ENCODE results near the gene IRF5.

The IRF5 gene

DNA sequence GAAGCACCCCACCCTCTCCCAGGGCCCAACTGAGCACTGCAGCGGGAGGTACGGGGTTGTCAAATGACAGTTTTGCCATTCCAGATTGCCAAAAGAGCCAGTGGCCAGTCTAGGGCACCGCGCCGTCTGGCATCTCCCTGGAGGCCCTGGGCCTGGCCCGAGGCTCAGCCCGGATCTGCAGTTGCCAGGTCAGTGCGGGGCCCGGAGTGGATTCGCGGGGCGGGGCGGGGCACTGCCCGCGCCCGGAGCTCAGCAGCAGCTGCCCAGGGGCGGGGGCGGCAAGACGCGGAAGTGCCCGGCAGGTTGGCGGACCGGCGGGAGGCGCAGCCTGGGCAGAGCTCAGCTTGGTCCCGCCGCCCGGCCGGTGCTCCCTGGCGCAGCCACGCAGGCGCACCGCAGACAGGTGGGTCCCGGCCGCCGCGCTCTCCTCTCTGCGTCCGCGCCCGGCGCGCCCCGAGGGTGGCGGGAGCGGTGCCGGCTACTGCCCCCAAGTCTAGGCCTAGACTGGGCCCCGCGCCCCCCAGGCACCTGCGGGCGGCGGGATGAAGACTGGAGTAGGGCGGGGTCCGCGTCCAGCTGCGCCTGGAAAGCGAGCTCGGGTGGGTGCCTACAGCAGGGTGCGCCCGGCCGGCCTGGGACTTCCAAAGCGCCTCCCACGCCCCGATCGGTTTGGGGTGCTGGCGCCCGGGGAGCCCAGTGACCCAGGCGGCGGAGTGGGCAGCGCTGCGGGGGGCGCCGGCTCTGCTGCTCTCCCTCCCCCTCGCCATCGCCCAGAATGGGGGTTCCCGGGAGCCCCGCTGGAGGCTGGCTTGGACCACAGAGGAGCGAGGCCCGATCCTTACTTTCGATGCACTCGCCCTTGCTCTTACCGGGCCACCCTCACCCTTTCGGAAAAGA, at the start of gene IRF5:
Gene IRF5, plus strand, starts transcription at position 281 of the 897 bp plus-strand sequence. CDS start 4,155 bp downstream, outside the sequence.
- H3K4me3 ChIP-seq (ENCODE audit: low read length): peak within 1 kb of the TSS; percentile 60
- no peaks in the 10 kb centered on the region for H3K9me3 ChIP-seq (ENCODE audit: control insufficient read depth, low read length)
- peak within 1 kb of the TSS; percentile 57 for H3K9ac ChIP-seq (ENCODE audit: low read length)
- peaks cover 23% of the 10 kb centered on the region for H3K27me3 ChIP-seq (ENCODE audit: control insufficient read depth, insufficient read depth, low read length)
- H3K36me3 ChIP-seq (ENCODE audit: control insufficient read depth, insufficient read depth, low read length): no peaks in the 10 kb centered on the region
- H3K4me1 ChIP-seq (ENCODE audit: control insufficient read depth, insufficient read depth, low read length): peaks cover 7% of the 10 kb centered on the region

- peaks cover 19% of the 10 kb centered on the region for H3K4me1 ChIP-seq (ENCODE audit: control insufficient read depth, insufficient read depth, low read length)
- H3K27me3 ChIP-seq (ENCODE audit: control insufficient read depth, insufficient read depth, low read length): peaks cover 17% of the 10 kb centered on the region
- no peak overlapping the region for H3K9ac ChIP-seq (ENCODE audit: low read length)
- H3K4me3 ChIP-seq (ENCODE audit: low read length): no peak overlapping the region
- no peaks in the 10 kb centered on the region for H3K36me3 ChIP-seq (ENCODE audit: control insufficient read depth, insufficient read depth, low read length)
- no peaks in the 10 kb centered on the region for H3K9me3 ChIP-seq (ENCODE audit: control insufficient read depth, low read length)
These were observed 49.5 kb upstream of the IRF5 start for GRCh38 chr7:128888039-128888755.

GRCh38 chr7:128888756-128889095, 49.0 kb upstream of the IRF5 start:
- Histone ChIP-seq H3K4me1 (ENCODE audit: control insufficient read depth, insufficient read depth, low read length) (peaks cover 24% of the 10 kb centered on the region), H3K36me3 (ENCODE audit: control insufficient read depth, insufficient read depth, low read length) (no peaks in the 10 kb centered on the region), H3K9me3 (ENCODE audit: control insufficient read depth, low read length) (no peaks in the 10 kb centered on the region), H3K27me3 (ENCODE audit: control insufficient read depth, insufficient read depth, low read length) (peaks cover 17% of the 10 kb centered on the region), H3K4me3 (ENCODE audit: low read length) (no peak overlapping the region), H3K9ac (ENCODE audit: low read length) (no peak overlapping the region)

GRCh38 chr7:128889121-128889520, 48.6 kb upstream of the IRF5 start:
- Histone ChIP-seq H3K36me3 (ENCODE audit: control insufficient read depth, insufficient read depth, low read length) (no peaks in the 10 kb centered on the region), H3K9ac (ENCODE audit: low read length) (no peak overlapping the region), H3K4me3 (ENCODE audit: low read length) (no peak overlapping the region), H3K4me1 (ENCODE audit: control insufficient read depth, insufficient read depth, low read length) (peaks cover 28% of the 10 kb centered on the region), H3K9me3 (ENCODE audit: control insufficient read depth, low read length) (no peaks in the 10 kb centered on the region), H3K27me3 (ENCODE audit: control insufficient read depth, insufficient read depth, low read length) (peaks cover 17% of the 10 kb centered on the region)

GRCh38 chr7:128890306-128891109, 47.2 kb upstream of the IRF5 start:
- peaks cover 17% of the 10 kb centered on the region for H3K27me3 ChIP-seq (ENCODE audit: control insufficient read depth, insufficient read depth, low read length)
- peaks cover 29% of the 10 kb centered on the region for H3K4me1 ChIP-seq (ENCODE audit: control insufficient read depth, insufficient read depth, low read length)
- no peak overlapping the region for H3K9ac ChIP-seq (ENCODE audit: low read length)
- H3K36me3 ChIP-seq (ENCODE audit: control insufficient read depth, insufficient read depth, low read length): no peaks in the 10 kb centered on the region
- no peak overlapping the region for H3K4me3 ChIP-seq (ENCODE audit: low read length)
- no peaks in the 10 kb centered on the region for H3K9me3 ChIP-seq (ENCODE audit: control insufficient read depth, low read length)

DNA sequence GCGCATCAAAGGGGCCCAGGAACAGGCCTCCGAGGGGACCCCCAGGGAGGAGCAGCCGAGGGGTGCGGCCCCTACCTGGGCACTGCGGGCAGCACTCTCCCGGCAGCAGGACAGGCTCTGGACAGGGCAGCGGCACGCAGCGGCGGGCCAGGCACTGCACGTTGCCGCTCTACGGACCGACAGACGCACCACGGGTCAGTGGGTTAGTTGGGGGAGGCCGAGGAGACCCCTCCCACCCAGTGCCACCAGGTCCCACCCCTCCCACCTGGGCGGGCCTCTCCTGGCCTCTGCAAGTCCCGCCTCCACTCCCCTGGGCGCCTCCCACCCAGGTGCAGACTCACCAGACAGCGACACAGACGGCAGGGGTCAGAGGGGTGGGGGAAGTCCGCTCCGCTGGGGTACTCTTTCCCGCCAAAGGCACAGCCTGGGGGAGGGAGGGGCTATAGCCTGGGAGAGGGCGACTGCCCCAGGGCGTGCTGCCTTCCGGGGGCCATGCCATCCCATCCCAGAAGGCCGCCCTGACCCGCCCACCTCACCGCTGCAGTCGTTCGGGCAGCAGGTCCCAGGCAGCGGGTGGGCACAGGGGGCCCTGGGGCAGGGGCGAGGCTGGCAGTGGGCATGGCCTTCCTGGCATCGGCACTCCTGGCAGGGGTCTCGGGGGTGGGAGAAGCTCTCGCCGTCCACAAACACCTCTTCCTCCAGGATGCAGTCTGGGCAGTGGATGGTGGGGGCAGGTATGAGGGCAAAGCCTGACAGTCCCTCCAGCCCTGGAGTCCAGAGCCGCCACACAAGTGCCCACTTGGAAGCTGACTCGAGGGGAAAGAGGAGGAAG, 46.4 kb upstream of the IRF5 start:
- H3K27me3 ChIP-seq (ENCODE audit: control insufficient read depth, insufficient read depth, low read length): peaks cover 17% of the 10 kb centered on the region
- no peak overlapping the region for H3K9ac ChIP-seq (ENCODE audit: low read length)
- H3K9me3 ChIP-seq (ENCODE audit: control insufficient read depth, low read length): no peaks in the 10 kb centered on the region
- no peaks in the 10 kb centered on the region for H3K36me3 ChIP-seq (ENCODE audit: control insufficient read depth, insufficient read depth, low read length)
- peaks cover 29% of the 10 kb centered on the region for H3K4me1 ChIP-seq (ENCODE audit: control insufficient read depth, insufficient read depth, low read length)
- H3K4me3 ChIP-seq (ENCODE audit: low read length): no peak overlapping the region

DNA sequence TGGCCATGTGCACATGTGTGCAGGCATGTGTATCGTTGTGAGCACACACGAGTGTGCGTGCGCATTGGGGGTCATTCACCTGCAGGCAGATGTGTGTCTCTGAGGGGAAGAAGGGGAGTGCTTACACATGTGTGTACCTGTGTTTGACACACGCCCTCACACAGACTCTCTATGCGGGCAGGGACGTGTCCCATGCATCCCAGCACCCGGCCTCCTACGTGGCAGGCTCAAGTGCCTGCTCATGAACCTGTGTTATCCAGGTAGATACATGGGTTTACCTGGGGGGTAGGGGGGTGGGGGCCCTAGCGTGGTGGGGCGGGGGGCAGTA, 45.8 kb upstream of the IRF5 start:
- no peak overlapping the region for H3K9ac ChIP-seq (ENCODE audit: low read length)
- H3K4me1 ChIP-seq (ENCODE audit: control insufficient read depth, insufficient read depth, low read length): peaks cover 29% of the 10 kb centered on the region
- H3K9me3 ChIP-seq (ENCODE audit: control insufficient read depth, low read length): no peaks in the 10 kb centered on the region
- H3K27me3 ChIP-seq (ENCODE audit: control insufficient read depth, insufficient read depth, low read length): peaks cover 17% of the 10 kb centered on the region
- no peak overlapping the region for H3K4me3 ChIP-seq (ENCODE audit: low read length)
- no peaks in the 10 kb centered on the region for H3K36me3 ChIP-seq (ENCODE audit: control insufficient read depth, insufficient read depth, low read length)

- Histone ChIP-seq H3K4me1 (ENCODE audit: control insufficient read depth, insufficient read depth, low read length) (peaks cover 29% of the 10 kb centered on the region), H3K27me3 (ENCODE audit: control insufficient read depth, insufficient read depth, low read length) (peaks cover 17% of the 10 kb centered on the region)
These were observed 45.0 kb upstream of the IRF5 start for GRCh38 chr7:128892521-128893250.

GRCh38 chr7:128893251-128894100, 44.3 kb upstream of the IRF5 start:
- H3K4me1 ChIP-seq (ENCODE audit: control insufficient read depth, insufficient read depth, low read length): peaks cover 29% of the 10 kb centered on the region
- H3K27me3 ChIP-seq (ENCODE audit: control insufficient read depth, insufficient read depth, low read length): peaks cover 17% of the 10 kb centered on the region
- H3K9ac ChIP-seq (ENCODE audit: low read length): no peak overlapping the region
- no peaks in the 10 kb centered on the region for H3K36me3 ChIP-seq (ENCODE audit: control insufficient read depth, insufficient read depth, low read length)
- H3K9me3 ChIP-seq (ENCODE audit: control insufficient read depth, low read length): no peaks in the 10 kb centered on the region
- no peak overlapping the region for H3K4me3 ChIP-seq (ENCODE audit: low read length)

More at GRCh38 chr7:128892521-128893250, 45.0 kb upstream of the IRF5 start:
- Histone ChIP-seq H3K36me3 (ENCODE audit: control insufficient read depth, insufficient read depth, low read length) (no peaks in the 10 kb centered on the region), H3K4me3 (ENCODE audit: low read length) (no peak overlapping the region), H3K9me3 (ENCODE audit: control insufficient read depth, low read length) (no peaks in the 10 kb centered on the region), H3K9ac (ENCODE audit: low read length) (no peak overlapping the region)

- Histone ChIP-seq H3K4me1 (ENCODE audit: control insufficient read depth, insufficient read depth, low read length) (peaks cover 29% of the 10 kb centered on the region), H3K9me3 (ENCODE audit: control insufficient read depth, low read length) (no peaks in the 10 kb centered on the region), H3K4me3 (ENCODE audit: low read length) (no peak overlapping the region), H3K27me3 (ENCODE audit: control insufficient read depth, insufficient read depth, low read length) (peaks cover 17% of the 10 kb centered on the region), H3K36me3 (ENCODE audit: control insufficient read depth, insufficient read depth, low read length) (no peaks in the 10 kb centered on the region), H3K9ac (ENCODE audit: low read length) (no peak overlapping the region)
These were observed 43.7 kb upstream of the IRF5 start for GRCh38 chr7:128894101-128894440.

Data from mucosa of stomach (tissue), 1 donor.